K562 (cell line): ENCODE data around the gene PLCB3. TPM values are rescaled to one million over a fixed set of nuclear protein-coding genes. Genes with fewer than 3 reads are reported as not detected.

Experiments
- ATAC-seq: fragments of 200-7000 bp; cut with Tn5 transposase; 3 replicates; pipeline ENCODE4 v1.9.1; 2020; ENCODE audit warnings: moderate library complexity
- BruUV-seq: library from RNA; stranded (reverse); fragments of 400-500 nt; replicated peaks from 2 replicates; lab custom pipeline; 2021; lab: Mats Ljungman, UMichigan
- CTCF ChIA-PET: fragments of 300-600 bp; formaldehyde crosslinking; extraction: SDS; loops from one replicate; lab custom pipeline; 2021; ENCODE audit warnings: low intra/inter-chr PET ratio; lab: Yijun Ruan, JAX
- POLR2A ChIA-PET: fragments of 300-600, 350-650 bp; sonication (Branson Sonifier 250); formaldehyde crosslinking; extraction: SDS; loops from one replicate; lab custom pipeline; 2021; ENCODE audit warnings: antibody characterized with exemption, inconsistent platforms; lab: Yijun Ruan, JAX
- DNase-seq, 4 experiments: peaks; one replicate each; pipeline versions ENCODE4 v3.0.0 to v3.0.0-alpha.2; 2011 to 2018; ENCODE audit warnings: low spot score in 3 of 4, mixed read lengths in 3 of 4; ENCODE audit errors: extremely low read depth in 1 of 4
- FAIRE-seq: peaks from 2 replicates; lab custom pipeline; 2011; peaks lifted over from hg19 to GRCh38; lab: Jason Lieb, UNC
- H2AFZ ChIP-seq: 2 replicates; pipeline ENCODE4 v1.6.0; 2011; ENCODE audit warnings: low read depth, low read length, control low read depth, inconsistent platforms
- H3K27ac ChIP-seq: fragments of 200-600 bp; 3 replicates; pipeline ENCODE4 v1.8.0; 2011; ENCODE audit warnings: low read depth, mild to moderate bottlenecking, control low read depth, inconsistent platforms, low read length, moderate library complexity, mixed read lengths; ENCODE audit errors: extremely low read depth
- H3K27me3 ChIP-seq, 2 experiments: fragments of 300-600 bp in 1 of 2; 2 replicates in 1 of 2; 3 replicates in 1 of 2; pipeline versions ENCODE4 v1.6.0 to v1.8.0; 2011; ENCODE audit warnings: inconsistent platforms in 2 of 2, low read length in 2 of 2, mild to moderate bottlenecking in 1 of 2, mixed read lengths in 1 of 2, moderate library complexity in 1 of 2; ENCODE audit not compliant: control insufficient read depth in 2 of 2, insufficient read depth in 2 of 2
- H3K36me3 ChIP-seq: fragments of 300-600 bp; 3 replicates; pipeline ENCODE4 v1.8.0; 2011; ENCODE audit warnings: mild to moderate bottlenecking, low read length, inconsistent platforms; ENCODE audit not compliant: control insufficient read depth, insufficient read depth
- H3K4me1 ChIP-seq, 2 experiments: fragments of 200-600 bp in 1 of 2; replicated peaks in 1 of 2; 2 replicates in 1 of 2; 3 replicates in 1 of 2; pipeline versions ENCODE4 v1.5.1 to v1.8.0; 2011; ENCODE audit warnings: inconsistent platforms in 2 of 2, low read length in 2 of 2, mild to moderate bottlenecking in 1 of 2, mixed read lengths in 1 of 2, moderate library complexity in 1 of 2; ENCODE audit not compliant: control insufficient read depth in 2 of 2, insufficient read depth in 2 of 2
- H3K4me2 ChIP-seq: 2 replicates; pipeline ENCODE4 v1.6.1; 2011; ENCODE audit warnings: low read length, control low read depth, inconsistent platforms, mixed read lengths; ENCODE audit not compliant: insufficient read depth
- H3K4me3 ChIP-seq: fragments of 200-600 bp; sonication (generic), shearing (Covaris generic); 2 replicates; pipeline ENCODE4 v1.5.1; 2016; ENCODE audit warnings: control low read depth, inconsistent platforms
- H3K79me2 ChIP-seq: fragments of 200-600 bp; 3 replicates; pipeline ENCODE4 v1.8.0; 2011; ENCODE audit warnings: low read length, inconsistent platforms; ENCODE audit not compliant: control insufficient read depth, insufficient read depth
- H3K9ac ChIP-seq, 2 experiments: 2 replicates each; pipeline versions ENCODE4 v1.6.0 to v1.6.1; 2011; ENCODE audit warnings: low read depth in 2 of 2, low read length in 2 of 2, control low read depth in 1 of 2, inconsistent platforms in 1 of 2, mild to moderate bottlenecking in 1 of 2, mixed read lengths in 1 of 2; ENCODE audit not compliant: insufficient read depth in 1 of 2
- H3K9me1 ChIP-seq: one replicate; pipeline ENCODE4 v1.6.0; 2011; ENCODE audit warnings: inconsistent platforms, mild to moderate bottlenecking, low read length, moderate library complexity; ENCODE audit not compliant: control insufficient read depth, insufficient read depth
- H3K9me3 ChIP-seq: replicated peaks from 2 replicates; pipeline ENCODE4 v1.5.1; 2011; ENCODE audit warnings: low read depth, low read length, inconsistent platforms; ENCODE audit not compliant: control insufficient read depth, insufficient read depth
- H4K20me1 ChIP-seq: replicated peaks from 2 replicates; pipeline ENCODE4 v1.6.1; 2011; ENCODE audit warnings: low read length, inconsistent platforms, mixed read lengths; ENCODE audit not compliant: control insufficient read depth, insufficient read depth
- IRF1 ChIP-seq: sonication (generic); formaldehyde crosslinking; IDR thresholded peaks from 2 replicates; pipeline ENCODE4 v1.8.0; 2022; ENCODE audit warnings: missing genetic modification reagents, mild to moderate bottlenecking, borderline replicate concordance
- MEF2D ChIP-seq: conservative IDR thresholded peaks from 2 replicates; pipeline ENCODE4 v1.6.1; 2016; ENCODE audit warnings: low read depth, missing genetic modification characterization, missing compliant biosample characterization
- PBX2 ChIP-seq, 2 experiments: IDR thresholded peaks in 1 of 2; conservative IDR thresholded peaks in 1 of 2; 2 replicates each; pipeline ENCODE4 v1.6.1; 2016; ENCODE audit warnings: low read depth in 2 of 2, mild to moderate bottlenecking in 1 of 2, missing compliant biosample characterization in 1 of 2, missing genetic modification characterization in 1 of 2, moderate library complexity in 1 of 2
- RERE ChIP-seq: sonication (generic); formaldehyde crosslinking; IDR thresholded peaks from 2 replicates; pipeline ENCODE4 v1.8.0; 2023; ENCODE audit warnings: missing genetic modification reagents, mild to moderate bottlenecking, borderline replicate concordance
- THAP12 ChIP-seq: fragments of 250-450 bp; sonication (Bioruptor Pico); IDR thresholded peaks from 2 replicates; pipeline ENCODE4 v1.9.0; 2021; ENCODE audit warnings: mild to moderate bottlenecking, inconsistent platforms
- WGBS: fragments of 100-300 bp; shearing (Covaris generic); methylation state at CpG from one replicate; pipeline ENCODE4 v1.1.6; 2016; ENCODE audit warnings: low coverage, mixed read lengths; ENCODE audit not compliant: insufficient coverage; ENCODE audit errors: missing lambda C conversion rate; 5-methylcytosine and 5-hydroxymethylcytosine counted together
- in situ Hi-C: fragments of 300-500 bp; cut with MboI; formaldehyde crosslinking; loops from 4 replicates; pipeline ENCODE4 v1.15.0; 2018; ENCODE audit warnings: inconsistent platforms, mixed read lengths
- intact Hi-C: fragments of 100-400 bp; cut with micrococcal nuclease; formaldehyde crosslinking; loops from 2 replicates; pipeline ENCODE4 v1.14.2; 2022
- polyA plus RNA-seq, 8 experiments: library from polyadenylated mRNA; depleted of rRNA in 4 of 8; stranded (reverse) in 5 of 8; unstranded in 3 of 8; fragments of >200 nt; fragmentation: Nextera tagmentation in 2 of 8; fragmentation: Illumina TruSeq in 1 of 8; extraction: Ambion mirVana in 2 of 8; extraction: Trizol in 1 of 8; gene quantifications; 2 replicates each; pipeline versions ENCODE4 v1.2.1 to v1.2.3, GENCODE V29; 2011 to 2014; ENCODE audit warnings: inconsistent platforms in 1 of 8, missing spikeins in 1 of 8
- total RNA-seq, 7 experiments: library from RNA; depleted of rRNA in 6 of 7; stranded (reverse); fragments of >200 nt in 6 of 7; fragmentation: Illumina TruSeq in 2 of 7; extraction: Trizol in 2 of 7; gene quantifications; 2 replicates each; pipeline versions ENCODE4 v1.2.1 to v1.2.3, GENCODE V29; 2011 to 2021; ENCODE audit warnings: low replicate concordance in 1 of 7

PLCB3 gene
- total and polyA plus RNA-seq, 9 of the 15 experiments (the other 6 are each of a cell fraction or from before 2014, with no cell fraction given): 0.31 to 44.8 (median 14.6) TPM

GRCh38 chr11:64285885-64286800 lies 34.8 kb downstream of the PLCB3 start (continued):
- TF ChIP-seq PBX2 (CRISPR knock-in tag; IDR thresholded peaks at IDR 0.05; ENCODE audit: low read depth) (0 out of 2 replicates have a peak, but pooled peaks have one; percentile 0), PBX2 (tag; conservative IDR thresholded peaks at IDR 0.05; ENCODE audit: low read depth) (no peak), MEF2D (no peak)
- TF ChIP-seq, all 486 proteins: peak for 9

GRCh38 chr11:64286801-64287159 lies 35.5 kb downstream of the PLCB3 start:
- Histone ChIP-seq H3K4me3 (no peak overlapping the region), H3K27ac (no peak overlapping the region), H3K79me2 (peaks cover 12% of the 10 kb centered on the region; the same call in 1 of the 3 replicates), H3K9ac (peak overlapping the region in 1 of 2 experiments; percentile 93; a peak in 2 of 4 replicates), H3K4me1 (peaks cover 7 to 54% of the 10 kb centered on the region in 2 experiments; a peak in 4 of 5 replicates), H3K9me3 (no peaks in the 10 kb centered on the region), H3K36me3 (peaks cover 4% of the 10 kb centered on the region; the same call in 1 of the 3 replicates), H3K4me2 (no peak overlapping the region), H4K20me1 (no peaks in the 10 kb centered on the region), H2AFZ (no peak overlapping the region), H3K27me3 (peaks cover 0 to 7% of the 10 kb centered on the region in 2 experiments; a peak in 1 of 5 replicates), H3K9me1 (no peaks in the 10 kb centered on the region)
- 73% methylated on average over 7 of the region's 9 CpGs for WGBS
- ATAC-seq (no peak), FAIRE-seq (no peak), DNase-seq (no peak)
- no TSS peak for BruUV-seq
- ChIA-PET POLR2A (interaction anchor here (0.6 to 0.9 kb wide), 2 partner anchors 17 to 36 kb away, joined by 3 to 8 read pairs; no protein-coding TSS in a partner anchor), CTCF (no interaction called here)
- in situ Hi-C loops (no loop called here), intact Hi-C loops (no loop called here)
- TF ChIP-seq RERE (CRISPR knock-in tag): no peak
- TF ChIP-seq THAP12: no peak
- no peak for TF ChIP-seq IRF1 (CRISPR knock-in tag)
